ENCODE data around the gene TMEM59L. TPM values are rescaled to one million over a fixed set of nuclear protein-coding genes. Genes with fewer than 3 reads are reported as not detected.

The TMEM59L gene
- total RNA-seq, 1 donor from 2014 or later: not detected

GRCh38 chr19:18663940-18664530 lies 51.4 kb downstream of the TMEM59L start:
- intact Hi-C loops (cut with micrococcal nuclease): no loop called here
- H3K27me3 Mint-ChIP-seq (ENCODE audit: low read depth): no peaks in the 10 kb centered on the region
- H3K4me1 Mint-ChIP-seq (ENCODE audit: low read depth): peaks cover 2% of the 10 kb centered on the region
- no peak overlapping the region for H3K4me3 Mint-ChIP-seq (ENCODE audit: low read depth)
- DNase-seq (ENCODE audit: low spot score): no peak
- H3K36me3 Mint-ChIP-seq (ENCODE audit: low read depth): peaks cover 4% of the 10 kb centered on the region
- H3K27ac Mint-ChIP-seq: no peak overlapping the region
- H3K9me3 Mint-ChIP-seq: no peaks in the 10 kb centered on the region

GRCh38 chr19:18665771-18666202 lies 53.1 kb downstream of the TMEM59L start:
- intact Hi-C loops (cut with micrococcal nuclease): no loop called here
- no peaks in the 10 kb centered on the region for H3K9me3 Mint-ChIP-seq
- no peaks in the 10 kb centered on the region for H3K27me3 Mint-ChIP-seq (ENCODE audit: low read depth)
- no peak for DNase-seq (ENCODE audit: low spot score)
- no peak overlapping the region for H3K4me3 Mint-ChIP-seq (ENCODE audit: low read depth)
- H3K4me1 Mint-ChIP-seq (ENCODE audit: low read depth): peaks cover 2% of the 10 kb centered on the region
- no peak overlapping the region for H3K27ac Mint-ChIP-seq
- peaks cover 11% of the 10 kb centered on the region for H3K36me3 Mint-ChIP-seq (ENCODE audit: low read depth)

GRCh38 chr19:18666317-18666716 lies 53.6 kb downstream of the TMEM59L start:
- DNase-seq (ENCODE audit: low spot score): no peak
- intact Hi-C loops (cut with micrococcal nuclease): no loop called here
- no peaks in the 10 kb centered on the region for H3K9me3 Mint-ChIP-seq
- H3K4me3 Mint-ChIP-seq (ENCODE audit: low read depth): no peak overlapping the region
- H3K27me3 Mint-ChIP-seq (ENCODE audit: low read depth): no peaks in the 10 kb centered on the region
- H3K36me3 Mint-ChIP-seq (ENCODE audit: low read depth): peaks cover 11% of the 10 kb centered on the region
- no peak overlapping the region for H3K27ac Mint-ChIP-seq
- peaks cover 2% of the 10 kb centered on the region for H3K4me1 Mint-ChIP-seq (ENCODE audit: low read depth)

- Mint-ChIP-seq H3K4me3 (ENCODE audit: low read depth) (no peak overlapping the region), H3K4me1 (ENCODE audit: low read depth) (no peaks in the 10 kb centered on the region), H3K27me3 (ENCODE audit: low read depth) (no peaks in the 10 kb centered on the region), H3K36me3 (ENCODE audit: low read depth) (peaks cover 11% of the 10 kb centered on the region), H3K9me3 (no peaks in the 10 kb centered on the region), H3K27ac (no peak overlapping the region)
- intact Hi-C loops (cut with micrococcal nuclease): no loop called here
- no peak for DNase-seq (ENCODE audit: low spot score)
These were observed 54.1 kb downstream of the TMEM59L start for GRCh38 chr19:18666784-18667183.

- H3K27me3 Mint-ChIP-seq (ENCODE audit: low read depth): no peaks in the 10 kb centered on the region
- H3K4me3 Mint-ChIP-seq (ENCODE audit: low read depth): no peak overlapping the region
- H3K4me1 Mint-ChIP-seq (ENCODE audit: low read depth): no peaks in the 10 kb centered on the region
- intact Hi-C loops (cut with micrococcal nuclease): no loop called here
- no peaks in the 10 kb centered on the region for H3K9me3 Mint-ChIP-seq
- no peak overlapping the region for H3K27ac Mint-ChIP-seq
- H3K36me3 Mint-ChIP-seq (ENCODE audit: low read depth): peaks cover 11% of the 10 kb centered on the region
- DNase-seq (ENCODE audit: low spot score): no peak
These were observed 55.0 kb downstream of the TMEM59L start for GRCh38 chr19:18667531-18668251.

GRCh38 chr19:18668252-18668631 lies 55.6 kb downstream of the TMEM59L start:
- no peak for DNase-seq (ENCODE audit: low spot score)
- Mint-ChIP-seq H3K27me3 (ENCODE audit: low read depth) (no peaks in the 10 kb centered on the region), H3K4me1 (ENCODE audit: low read depth) (no peaks in the 10 kb centered on the region), H3K9me3 (no peaks in the 10 kb centered on the region), H3K27ac (no peak overlapping the region), H3K36me3 (ENCODE audit: low read depth) (peaks cover 11% of the 10 kb centered on the region), H3K4me3 (ENCODE audit: low read depth) (no peak overlapping the region)
- intact Hi-C loops (cut with micrococcal nuclease): no loop called here

- Mint-ChIP-seq H3K36me3 (ENCODE audit: low read depth) (peaks cover 11% of the 10 kb centered on the region), H3K27me3 (ENCODE audit: low read depth) (no peaks in the 10 kb centered on the region), H3K4me3 (ENCODE audit: low read depth) (no peak overlapping the region), H3K9me3 (no peaks in the 10 kb centered on the region), H3K27ac (no peak overlapping the region), H3K4me1 (ENCODE audit: low read depth) (no peaks in the 10 kb centered on the region)
- DNase-seq (ENCODE audit: low spot score): no peak
- intact Hi-C loops (cut with micrococcal nuclease): no loop called here
These were observed 56.3 kb downstream of the TMEM59L start for GRCh38 chr19:18668744-18669523.

GRCh38 chr19:18669524-18669817 lies 56.8 kb downstream of the TMEM59L start:
- Mint-ChIP-seq H3K27me3 (ENCODE audit: low read depth) (no peaks in the 10 kb centered on the region), H3K4me1 (ENCODE audit: low read depth) (no peaks in the 10 kb centered on the region), H3K36me3 (ENCODE audit: low read depth) (peaks cover 11% of the 10 kb centered on the region), H3K9me3 (no peaks in the 10 kb centered on the region), H3K4me3 (ENCODE audit: low read depth) (no peak overlapping the region), H3K27ac (no peak overlapping the region)
- intact Hi-C loops (cut with micrococcal nuclease): no loop called here
- DNase-seq (ENCODE audit: low spot score): no peak

GRCh38 chr19:18669883-18670282 lies 57.2 kb downstream of the TMEM59L start:
- Mint-ChIP-seq H3K27ac (no peak overlapping the region), H3K36me3 (ENCODE audit: low read depth) (peaks cover 11% of the 10 kb centered on the region), H3K9me3 (no peaks in the 10 kb centered on the region), H3K4me3 (ENCODE audit: low read depth) (no peak overlapping the region), H3K27me3 (ENCODE audit: low read depth) (no peaks in the 10 kb centered on the region), H3K4me1 (ENCODE audit: low read depth) (no peaks in the 10 kb centered on the region)
- DNase-seq (ENCODE audit: low spot score): no peak
- intact Hi-C loops (cut with micrococcal nuclease): no loop called here

GRCh38 chr19:18670312-18670711 lies 57.6 kb downstream of the TMEM59L start:
- H3K4me3 Mint-ChIP-seq (ENCODE audit: low read depth): no peak overlapping the region
- intact Hi-C loops (cut with micrococcal nuclease): no loop called here
- H3K36me3 Mint-ChIP-seq (ENCODE audit: low read depth): peaks cover 11% of the 10 kb centered on the region
- no peaks in the 10 kb centered on the region for H3K9me3 Mint-ChIP-seq
- no peak for DNase-seq (ENCODE audit: low spot score)
- H3K27ac Mint-ChIP-seq: no peak overlapping the region
- H3K4me1 Mint-ChIP-seq (ENCODE audit: low read depth): no peaks in the 10 kb centered on the region
- no peaks in the 10 kb centered on the region for H3K27me3 Mint-ChIP-seq (ENCODE audit: low read depth)

Other genes starting within 250 kb of the TMEM59L start
- gene GDF15, start 226.7 kb upstream of the TMEM59L start, total RNA-seq: not detected in 2 replicates
- not detected in 2 replicates for gene LRRC25, start 215.2 kb upstream of the TMEM59L start, total RNA-seq
- gene SSBP4, start 193.5 kb upstream of the TMEM59L start, total RNA-seq: 133 and 146 TPM in 2 replicates
- 15.1 and 20.3 TPM in 2 replicates for gene ISYNA1, start 174.7 kb upstream of the TMEM59L start, total RNA-seq
- 27.0 and 27.5 TPM in 2 replicates for gene ELL, start 90.8 kb upstream of the TMEM59L start, total RNA-seq
- gene FKBP8, start 69.3 kb upstream of the TMEM59L start, total RNA-seq: 196 and 201 TPM in 2 replicates
- gene KXD1, start 55.0 kb upstream of the TMEM59L start, total RNA-seq: 132 and 141 TPM in 2 replicates
- gene UBA52, start 41.0 kb upstream of the TMEM59L start, total RNA-seq: 1,564 and 1,579 TPM in 2 replicates
- 122 and 132 TPM in 2 replicates for gene REX1BD, start 24.1 kb upstream of the TMEM59L start, total RNA-seq
- gene CRLF1, start 6.1 kb upstream of the TMEM59L start, total RNA-seq: not detected in 2 replicates
- gene KLHL26, start 24.2 kb downstream of the TMEM59L start, total RNA-seq: 11.6 and 11.7 TPM in 2 replicates
- 6.4 and 7.0 TPM in 2 replicates for gene CRTC1, start 70.8 kb downstream of the TMEM59L start, total RNA-seq
- not detected in 2 replicates for gene COMP, start 178.4 kb downstream of the TMEM59L start, total RNA-seq
- gene UPF1, start 219.1 kb downstream of the TMEM59L start, total RNA-seq: 99.5 and 110 TPM in 2 replicates